ENCODE measurements around the gene SLC39A11.
"Not testable (repeated sequence)": the region's sequence is repeated elsewhere in the genome, so short reads cannot be mapped to it uniquely, and the experiment has no call there.

The SLC39A11 gene

DNA sequence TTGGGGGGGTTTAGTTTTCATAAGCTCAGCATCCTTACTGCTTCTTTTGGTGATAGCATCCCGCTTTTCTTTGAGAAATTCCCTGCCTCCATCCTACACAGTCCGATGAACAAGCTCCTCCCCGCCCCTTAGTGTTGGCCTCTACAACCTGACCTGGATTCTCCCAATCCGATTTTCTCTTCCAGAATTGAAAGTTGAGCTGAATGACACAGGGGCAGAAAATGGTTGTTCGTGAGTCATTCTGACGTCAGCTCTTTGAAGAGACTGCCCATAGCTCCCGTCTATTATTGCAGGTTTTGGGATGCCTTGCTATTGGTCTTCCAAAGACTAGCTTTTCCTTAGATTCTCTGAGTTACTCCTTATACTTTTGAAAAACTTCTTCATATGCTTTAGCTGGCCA, 279.7 kb downstream of the SLC39A11 start:
- DNase-seq = no peak

- no peak for DNase-seq
These were observed 280.4 kb downstream of the SLC39A11 start for GRCh38 chr17:72811976-72812687.

- DNase-seq = no peak
These were observed 281.4 kb downstream of the SLC39A11 start for GRCh38 chr17:72810991-72811508.

GRCh38 chr17:72806011-72806410, 286.5 kb downstream of the SLC39A11 start:
- DNase-seq = no peak

GRCh38 chr17:72804949-72805707, 287.4 kb downstream of the SLC39A11 start:
- DNase-seq = no peak

DNA sequence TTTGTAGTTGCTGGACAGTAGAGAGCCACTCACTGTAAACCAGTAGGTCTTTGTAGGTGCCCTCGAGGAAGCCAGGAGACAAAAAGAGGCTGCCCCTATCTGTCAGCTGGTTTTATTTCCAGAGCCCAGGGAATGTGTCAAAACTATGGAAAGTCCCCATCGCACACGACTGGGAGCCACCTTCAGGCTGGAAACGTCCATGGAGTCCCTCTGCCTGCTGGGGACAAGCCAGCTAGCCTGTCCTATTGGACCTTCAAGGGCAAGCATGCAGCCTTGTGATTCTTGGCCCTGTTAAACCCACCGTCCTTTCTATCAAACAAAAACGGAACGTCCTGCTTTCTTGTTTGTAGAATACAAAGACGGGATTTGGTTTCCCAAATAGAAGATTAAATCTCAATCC, 289.8 kb downstream of the SLC39A11 start:
- no peak for DNase-seq

DNA sequence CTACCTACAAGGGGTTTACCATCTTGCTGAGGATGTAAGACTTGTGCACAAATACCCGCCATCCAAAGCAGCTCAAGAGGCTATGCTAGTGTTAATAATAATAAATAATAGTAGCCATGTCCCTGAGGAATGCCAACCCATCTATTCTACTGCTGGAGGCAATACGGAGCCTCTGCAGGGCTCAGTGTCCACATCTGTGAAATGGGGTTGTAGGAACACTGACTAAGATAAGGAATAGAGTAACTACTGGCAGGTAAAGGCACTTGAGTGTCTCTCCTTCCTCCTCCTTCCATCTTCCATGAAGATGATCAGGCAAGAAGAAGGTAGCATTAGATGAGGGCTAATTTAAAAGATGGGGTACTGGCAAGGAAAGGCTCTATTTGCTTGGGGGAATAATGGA, 295.3 kb downstream of the SLC39A11 start:
- DNase-seq = no peak

DNA sequence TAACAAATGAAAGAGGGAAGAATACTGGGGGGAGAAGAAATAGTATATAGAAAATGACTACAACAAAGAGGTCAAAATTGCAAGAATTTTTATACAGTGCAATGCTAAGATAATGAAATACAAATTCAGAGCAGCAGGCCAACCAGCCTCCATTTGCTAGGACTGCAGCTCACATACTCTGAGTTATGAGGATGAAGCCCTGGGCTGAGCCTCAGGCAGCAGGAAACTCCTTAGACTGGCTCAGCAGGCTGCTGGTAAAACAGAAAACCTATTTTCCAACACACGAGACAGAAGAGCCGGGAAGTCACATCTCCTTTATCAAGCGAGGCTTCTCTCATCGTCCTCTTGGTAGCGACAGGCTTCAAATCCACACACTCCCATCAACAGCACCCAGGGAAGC, 296.5 kb downstream of the SLC39A11 start:
- DNase-seq = no peak

GRCh38 chr17:72794152-72794551, 298.3 kb downstream of the SLC39A11 start:
- no peak for DNase-seq

DNA sequence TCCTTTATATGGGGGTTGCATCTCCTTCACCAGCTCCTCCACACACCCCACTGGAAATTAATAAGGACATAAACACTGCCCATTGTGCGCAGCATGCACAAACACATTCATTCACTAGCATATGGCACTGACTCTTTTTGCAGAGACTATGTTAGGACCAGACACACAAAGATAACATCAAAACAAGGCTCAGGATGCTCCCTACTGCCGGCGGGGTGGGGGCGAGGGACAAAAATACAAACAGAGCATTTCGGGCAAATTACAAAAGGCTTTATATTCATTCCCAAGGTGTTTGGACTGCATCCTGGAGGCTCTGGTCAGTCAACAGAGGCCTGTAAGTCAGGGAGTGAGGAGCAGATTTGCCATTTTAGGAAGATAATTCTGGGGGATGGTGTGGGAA, 299.7 kb downstream of the SLC39A11 start:
- DNase-seq = no peak

- DNase-seq = no peak
These were observed 302.3 kb downstream of the SLC39A11 start for GRCh38 chr17:72790190-72790589.

DNA sequence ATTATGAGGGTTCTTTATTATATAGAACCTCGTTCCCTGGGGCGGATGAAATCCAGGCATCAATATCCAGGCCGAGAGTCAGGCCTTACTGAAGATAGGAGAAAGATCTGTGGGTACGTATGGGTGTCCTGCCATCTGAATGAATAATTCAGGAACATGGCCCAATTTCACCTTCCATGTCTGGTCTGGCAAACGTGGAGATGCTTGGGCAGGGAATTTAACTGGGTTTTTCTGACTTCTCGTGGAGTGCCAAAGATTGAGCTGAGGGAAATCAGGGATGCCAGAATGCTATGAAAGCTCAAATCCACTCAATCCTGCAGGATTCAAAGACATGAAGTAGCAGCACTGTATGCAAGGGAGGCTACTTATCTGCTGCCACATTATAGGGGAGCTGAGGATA, 302.8 kb downstream of the SLC39A11 start:
- no peak for DNase-seq

DNA sequence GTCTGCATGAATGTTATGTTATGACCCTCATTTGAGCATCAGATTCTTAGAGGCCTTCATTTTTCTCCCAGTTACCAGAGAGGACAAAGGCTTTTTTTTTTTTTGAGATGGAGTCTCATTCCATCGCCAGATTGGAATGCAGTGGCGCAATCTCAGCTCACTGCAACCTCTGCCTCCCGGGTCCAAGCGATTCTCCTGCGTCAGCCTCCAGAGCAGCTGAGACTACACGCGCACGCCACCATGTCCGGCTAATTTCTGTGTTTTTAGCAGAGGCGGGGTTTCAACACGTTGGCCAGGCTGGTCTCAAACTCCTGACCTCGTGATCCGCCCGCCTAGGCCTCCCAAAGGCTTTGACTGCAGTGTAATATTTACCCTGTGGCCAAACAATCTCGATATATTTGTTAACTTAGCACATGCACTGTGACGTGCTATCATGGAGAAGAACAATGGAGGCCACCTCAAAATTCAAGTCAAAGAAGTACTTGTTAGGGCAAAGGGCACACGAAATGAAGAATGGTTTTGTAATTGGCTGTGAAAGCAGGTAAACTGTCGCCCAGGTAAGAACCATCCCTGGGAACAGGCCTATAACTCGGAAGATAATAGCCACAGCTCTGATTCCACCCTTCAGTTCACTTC, 303.4 kb downstream of the SLC39A11 start:
- no peak for DNase-seq

DNA sequence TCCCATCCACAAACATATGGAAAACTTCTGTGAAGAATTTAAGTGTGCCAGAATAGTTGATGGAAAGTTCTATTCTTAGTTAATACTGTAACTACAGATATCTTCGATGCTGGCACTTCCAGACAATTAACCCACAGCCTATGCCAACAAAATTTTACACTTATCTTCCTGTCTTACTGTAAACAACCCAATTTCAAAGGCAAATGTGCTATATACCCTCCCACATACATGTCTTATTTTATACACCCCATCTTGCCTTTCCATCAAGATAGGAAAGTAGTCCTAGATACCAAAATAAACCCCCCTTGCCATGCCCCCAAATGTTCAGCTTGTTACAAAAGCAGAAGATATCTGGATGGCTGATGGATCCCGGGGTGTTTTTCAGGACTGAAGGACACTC, 306.3 kb downstream of the SLC39A11 start:
- no peak for DNase-seq

DNA sequence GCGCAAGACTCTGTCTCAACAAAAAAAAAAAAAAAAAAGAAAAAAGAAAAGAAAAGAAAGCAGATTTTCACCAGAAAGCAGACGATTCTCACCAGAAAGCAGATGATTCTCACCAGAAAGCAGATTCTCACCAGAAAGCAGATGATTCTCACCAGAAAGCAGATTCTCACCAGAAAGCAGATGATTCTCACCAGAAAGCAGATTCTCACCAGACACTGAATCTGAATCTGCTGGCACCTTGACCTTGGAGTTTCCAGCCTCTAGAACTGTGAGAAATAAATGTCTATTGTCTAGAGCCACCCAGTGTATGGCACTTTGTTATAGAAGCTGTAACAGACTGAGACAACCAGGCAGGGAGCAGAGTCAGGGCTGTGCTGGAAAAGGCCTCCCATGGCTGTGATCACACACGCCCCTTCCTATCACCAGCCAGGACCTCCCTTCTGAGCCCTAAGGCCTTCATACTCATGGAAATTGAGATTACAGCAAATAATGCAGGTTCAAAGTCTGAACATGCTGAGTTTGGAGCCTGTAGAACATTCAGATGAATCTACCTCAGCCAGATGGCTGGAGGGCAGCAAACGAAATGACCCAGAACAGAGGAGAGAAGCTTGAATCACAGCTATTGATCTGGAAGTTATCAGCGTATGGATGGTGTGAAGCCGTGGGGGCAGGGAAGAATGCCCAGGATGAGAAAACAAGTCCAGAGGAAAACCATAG, 309.3 kb downstream of the SLC39A11 start:
- no peak for DNase-seq

DNA sequence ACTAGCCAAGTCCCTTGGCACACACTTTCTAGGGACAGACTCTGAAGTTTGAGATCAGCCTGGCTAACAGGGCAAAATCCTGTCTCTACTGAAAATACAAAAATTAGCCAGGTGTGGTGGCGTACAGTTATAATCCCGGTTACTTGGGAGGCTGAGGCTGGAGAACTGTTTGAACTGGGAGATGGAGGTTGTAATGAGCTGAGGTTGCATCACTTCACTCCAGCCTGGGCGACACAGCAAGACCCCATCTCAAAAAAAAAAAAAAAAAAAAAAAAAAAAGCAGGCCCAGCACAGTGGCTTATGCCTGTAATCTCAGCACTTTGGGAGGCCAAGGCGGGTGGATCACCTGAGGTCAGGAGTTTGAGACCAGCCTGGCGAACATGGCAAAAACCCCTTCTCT, 310.1 kb downstream of the SLC39A11 start:
- DNase-seq = not testable (repeated sequence)

DNA sequence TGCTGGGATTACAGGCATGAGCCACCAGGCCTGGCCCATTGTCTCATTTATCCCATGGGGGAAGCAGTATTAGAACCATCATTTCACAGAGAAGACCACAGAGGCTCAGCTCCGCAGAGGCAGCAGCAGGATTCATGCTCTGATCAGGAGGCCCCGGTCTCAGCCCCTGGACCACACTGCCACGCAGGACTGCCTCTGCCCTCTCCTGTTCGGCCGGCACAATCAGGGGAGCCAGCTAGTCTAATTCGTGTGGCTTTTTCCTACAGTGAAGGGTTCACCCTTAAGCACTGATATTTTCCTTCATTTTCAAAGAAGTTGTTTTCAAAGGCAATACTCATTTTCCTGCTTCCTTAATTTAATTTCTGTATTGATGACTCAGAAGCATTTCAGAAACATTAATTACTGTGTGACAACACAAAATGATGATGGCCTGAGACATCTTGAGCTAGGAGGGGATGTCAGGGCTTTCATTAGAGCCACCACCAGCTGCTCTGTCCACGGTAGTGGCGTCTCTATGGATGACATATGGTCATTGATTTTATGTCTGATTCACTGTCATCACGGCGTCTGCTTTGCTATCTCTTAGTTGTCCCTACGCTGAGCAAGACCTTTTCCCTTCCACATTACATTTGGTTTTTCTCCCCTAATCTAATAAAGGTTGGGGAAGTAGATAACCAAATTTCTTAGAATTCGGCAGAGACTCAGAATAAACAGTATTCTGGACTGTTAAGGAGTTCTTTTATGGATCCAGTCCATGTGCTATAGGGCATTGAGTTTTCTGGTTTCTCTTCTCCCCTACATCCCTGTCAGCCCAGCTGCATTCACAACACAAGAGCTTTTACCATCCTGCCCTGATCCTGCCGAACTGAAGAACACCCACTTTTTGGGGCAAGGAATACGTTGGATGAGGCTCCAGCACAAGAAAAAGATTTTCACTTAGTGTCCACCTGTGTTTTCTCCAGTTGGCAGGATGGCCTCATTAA, 314.0 kb downstream of the SLC39A11 start:
- peak in 1 of 2 experiments; percentile 19 for DNase-seq

DNA sequence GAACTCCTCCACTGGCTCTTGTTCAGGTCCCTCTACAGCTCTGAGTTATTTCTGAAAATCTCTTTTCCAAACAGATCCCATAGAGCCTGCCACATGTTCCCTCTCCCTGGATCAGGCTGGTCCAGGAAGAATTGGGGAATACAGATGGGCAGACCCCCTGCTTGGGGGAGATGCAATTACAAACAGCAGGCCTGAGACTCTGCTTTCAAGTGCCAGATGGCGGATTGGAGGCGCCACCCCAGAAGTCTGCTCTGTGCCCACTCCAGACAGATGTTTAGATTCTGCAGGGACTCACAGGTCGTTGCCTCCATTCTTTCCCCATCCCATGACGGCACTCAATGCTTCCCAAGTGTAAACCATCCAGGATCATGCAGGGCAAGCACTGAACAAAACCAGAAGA, 316.6 kb downstream of the SLC39A11 start:
- DNase-seq = no peak

DNA sequence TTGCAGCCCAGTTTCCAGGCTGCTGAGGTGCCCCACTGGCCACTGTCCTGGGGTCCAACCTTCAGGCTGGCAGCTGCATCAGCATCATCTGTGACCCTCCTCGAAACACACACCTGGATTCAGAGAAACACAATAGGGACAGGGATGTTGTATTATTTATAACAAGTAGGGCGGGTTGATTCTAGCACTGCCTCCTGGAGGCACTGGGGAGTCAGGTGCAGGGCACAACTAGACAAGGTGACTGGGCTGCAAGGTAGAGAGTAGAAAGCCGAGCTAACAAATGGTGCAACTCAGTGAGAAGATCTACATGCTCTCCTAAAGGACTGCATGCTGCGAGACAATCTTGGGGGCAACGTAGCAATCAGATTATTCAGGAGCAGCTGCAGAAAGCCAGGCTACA, 317.3 kb downstream of the SLC39A11 start:
- no peak for DNase-seq

- no peak for DNase-seq
These were observed 318.3 kb downstream of the SLC39A11 start for GRCh38 chr17:72774236-72774635.

DNA sequence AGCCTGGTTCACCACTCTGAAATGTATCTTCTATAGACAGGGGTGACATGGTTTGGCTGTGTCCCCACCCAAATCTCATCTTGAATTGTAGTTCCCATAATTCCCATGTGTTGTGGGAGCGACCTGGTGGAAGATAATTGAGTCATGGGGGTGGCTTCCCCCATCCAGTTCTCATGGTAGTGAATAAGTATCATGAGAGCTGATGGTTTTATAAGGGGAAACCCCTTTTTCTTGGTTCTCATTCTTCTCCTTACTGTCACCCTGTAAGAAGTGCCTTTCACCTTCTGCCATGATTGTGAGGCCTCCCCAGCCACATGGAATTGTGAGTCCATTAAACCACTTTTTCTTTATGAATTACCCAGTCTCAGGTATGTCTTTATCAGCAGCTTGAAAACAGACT, 319.3 kb downstream of the SLC39A11 start:
- DNase-seq = not testable (repeated sequence)

GRCh38 chr17:72772331-72772821, 320.1 kb downstream of the SLC39A11 start:
- no peak for DNase-seq
